Activated T-helper 2 cell treated with anti-CD3 and anti-CD28 coated beads, Interferon-gamma antibody, Interleukin-2, Interleukin-4, amounts not matched to agents 10 μg/mL and 5 μg/mL and 100 μg/mL, durations not matched to agents 14 hours and 24 hours and 36 hours (primary cell): Measurements from ENCODE around the gene TMEM100. TPM values are rescaled to one million over a fixed set of nuclear protein-coding genes. Genes with fewer than 3 reads are reported as not detected.
"Not testable (repeated sequence)": the region's sequence is repeated elsewhere in the genome, so short reads cannot be mapped to it uniquely, and the experiment has no call there.

Experiments
- DNase-seq: peaks from one replicate; pipeline ENCODE4 v3.0.0; 2021; ENCODE audit warnings: low spot score
- H3K27ac Mint-ChIP-seq: one replicate; pipeline ENCODE4 v1.8.0; 2021; ENCODE audit warnings: mixed read lengths
- H3K27me3 Mint-ChIP-seq: one replicate; pipeline ENCODE4 v1.8.0; 2021; ENCODE audit warnings: low read depth, mixed read lengths
- H3K36me3 Mint-ChIP-seq: one replicate; pipeline ENCODE4 v1.8.0; 2021; ENCODE audit warnings: low read depth, mixed read lengths
- H3K4me1 Mint-ChIP-seq: one replicate; pipeline ENCODE4 v1.8.0; 2021; ENCODE audit warnings: low read depth, mixed read lengths
- H3K4me3 Mint-ChIP-seq: one replicate; pipeline ENCODE4 v1.8.0; 2021; ENCODE audit warnings: low read depth, mild to moderate bottlenecking, moderate library complexity, mixed read lengths
- H3K9me3 Mint-ChIP-seq: one replicate; pipeline ENCODE4 v1.8.0; 2021; ENCODE audit warnings: mixed read lengths
- intact Hi-C: fragments of 100-400 bp; cut with micrococcal nuclease; formaldehyde crosslinking; loops from one replicate; pipeline ENCODE4 v1.15.1; 2023
- total RNA-seq: library from RNA; stranded (reverse); gene quantifications from 2 replicates; pipeline ENCODE4 v1.2.3, GENCODE V29; 2022

Gene TMEM100
- total RNA-seq, 1 donor from 2014 or later: not detected

- Mint-ChIP-seq H3K4me3 (no peak overlapping the region), H3K9me3 (no peaks in the 10 kb centered on the region), H3K27ac (no peak overlapping the region), H3K27me3 (peaks cover 17% of the 10 kb centered on the region), H3K36me3 (no peaks in the 10 kb centered on the region), H3K4me1 (no peaks in the 10 kb centered on the region)
- no peak for DNase-seq
- intact Hi-C loops: no loop called here
These were observed 41.3 kb downstream of the TMEM100 start for GRCh38 chr17:55681342-55681700.

GRCh38 chr17:55680686-55681341, 41.9 kb downstream of the TMEM100 start:
- DNase-seq: no peak
- H3K27me3 Mint-ChIP-seq: peaks cover 17% of the 10 kb centered on the region
- H3K36me3 Mint-ChIP-seq: no peaks in the 10 kb centered on the region
- no peaks in the 10 kb centered on the region for H3K9me3 Mint-ChIP-seq
- H3K27ac Mint-ChIP-seq: no peak overlapping the region
- no peaks in the 10 kb centered on the region for H3K4me1 Mint-ChIP-seq
- intact Hi-C loops: no loop called here
- no peak overlapping the region for H3K4me3 Mint-ChIP-seq

GRCh38 chr17:55677446-55677845, 45.2 kb downstream of the TMEM100 start:
- no peaks in the 10 kb centered on the region for H3K4me1 Mint-ChIP-seq
- no peak overlapping the region for H3K4me3 Mint-ChIP-seq
- no peaks in the 10 kb centered on the region for H3K9me3 Mint-ChIP-seq
- intact Hi-C loops: no loop called here
- no peak overlapping the region for H3K27ac Mint-ChIP-seq
- DNase-seq: no peak
- peaks cover 13% of the 10 kb centered on the region for H3K27me3 Mint-ChIP-seq
- H3K36me3 Mint-ChIP-seq: no peaks in the 10 kb centered on the region

DNA sequence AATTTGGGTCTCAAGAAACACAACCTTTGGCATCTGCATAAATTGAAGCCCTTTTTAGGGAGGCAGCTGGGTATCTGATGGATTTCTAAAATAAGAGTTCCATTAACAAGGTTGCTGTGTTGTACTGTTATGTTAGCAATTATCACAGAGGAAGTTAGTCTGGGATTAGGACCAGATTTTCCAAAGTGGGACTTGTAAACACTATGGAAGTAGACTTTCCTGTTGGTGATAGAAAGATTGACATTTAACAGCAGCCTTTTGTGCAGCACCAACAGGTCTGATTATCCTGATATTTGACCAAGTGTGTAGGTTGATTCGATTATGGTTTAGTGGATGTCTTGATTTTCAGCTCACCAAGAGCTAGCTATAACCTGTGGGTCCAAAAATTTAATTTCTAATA, 46.4 kb downstream of the TMEM100 start:
- intact Hi-C loops: no loop called here
- Mint-ChIP-seq H3K36me3 (no peaks in the 10 kb centered on the region), H3K4me3 (no peak overlapping the region), H3K27me3 (peaks cover 11% of the 10 kb centered on the region), H3K4me1 (no peaks in the 10 kb centered on the region), H3K9me3 (no peaks in the 10 kb centered on the region), H3K27ac (no peak overlapping the region)
- DNase-seq: no peak

- Mint-ChIP-seq H3K4me3 (no peak overlapping the region), H3K9me3 (no peaks in the 10 kb centered on the region), H3K36me3 (no peaks in the 10 kb centered on the region), H3K27me3 (peaks cover 4% of the 10 kb centered on the region), H3K4me1 (no peaks in the 10 kb centered on the region), H3K27ac (no peak overlapping the region)
- no peak for DNase-seq
- intact Hi-C loops: no loop called here
These were observed 48.7 kb downstream of the TMEM100 start for GRCh38 chr17:55673743-55674506.

DNA sequence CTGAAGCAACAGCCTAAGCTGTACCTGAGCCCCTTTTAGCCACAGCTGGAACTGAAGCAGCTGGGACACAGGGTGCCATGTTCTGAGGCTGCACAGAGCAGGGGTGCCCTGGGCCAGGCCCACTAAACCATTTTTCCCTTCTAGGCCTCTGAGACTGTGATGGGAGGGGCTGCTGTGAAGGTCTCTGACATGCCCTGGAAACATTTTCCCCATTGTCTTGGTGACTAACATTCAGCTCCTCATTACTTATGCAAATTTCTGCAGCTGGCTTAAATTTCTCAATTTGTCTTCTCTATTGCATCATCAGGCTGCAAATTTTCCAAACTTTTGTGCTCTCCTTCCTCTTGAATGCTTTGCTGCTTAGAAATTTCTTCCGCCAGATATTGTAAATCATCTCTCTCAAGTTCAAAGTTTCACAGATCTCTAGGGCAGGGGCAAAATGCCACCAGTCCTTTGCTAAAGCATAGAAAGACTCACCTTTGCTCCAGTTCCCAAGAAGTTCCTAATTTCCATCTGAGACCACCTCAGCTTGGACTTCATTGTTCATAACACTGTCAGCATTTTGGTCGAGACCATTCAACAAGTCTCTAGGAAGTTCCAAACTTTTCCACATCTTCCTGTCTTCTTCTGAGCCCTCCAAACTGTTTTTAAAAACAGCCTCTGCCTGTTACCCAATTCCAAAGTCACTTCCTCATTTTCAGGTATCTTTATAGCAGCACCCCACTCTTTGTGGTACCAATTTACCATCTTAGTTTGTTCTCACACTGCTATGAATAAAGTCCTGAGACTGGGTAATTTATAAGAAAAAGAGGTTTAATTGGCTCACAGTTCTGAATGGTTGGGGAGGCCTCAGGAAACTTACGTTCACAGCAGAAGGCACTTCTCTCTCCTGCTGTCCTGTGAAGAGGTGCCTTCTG, 49.8 kb downstream of the TMEM100 start:
- Mint-ChIP-seq H3K27ac (no peak overlapping the region), H3K36me3 (no peaks in the 10 kb centered on the region), H3K9me3 (no peaks in the 10 kb centered on the region), H3K4me3 (no peak overlapping the region), H3K4me1 (no peaks in the 10 kb centered on the region), H3K27me3 (no peaks in the 10 kb centered on the region)
- intact Hi-C loops: no loop called here
- DNase-seq: no peak

- H3K4me3 Mint-ChIP-seq, H3K36me3 Mint-ChIP-seq, H3K4me1 Mint-ChIP-seq, intact Hi-C loops, H3K9me3 Mint-ChIP-seq, DNase-seq, H3K27me3 Mint-ChIP-seq, H3K27ac Mint-ChIP-seq: not testable (repeated sequence)
These were observed 50.7 kb downstream of the TMEM100 start for GRCh38 chr17:55672010-55672409.

Other genes starting within 250 kb of the TMEM100 start
- gene SMIM36, start 211.4 kb downstream of the TMEM100 start, total RNA-seq: not detected in 2 replicates
- gene PCTP, start 28.2 kb upstream of the TMEM100 start, total RNA-seq: 8.8 and 9.4 TPM in 2 replicates